A673 (cell line): ENCODE results near the gene KBTBD12. TPM values are rescaled to one million over a fixed set of nuclear protein-coding genes. Genes with fewer than 3 reads are reported as not detected.

ENCODE experiments used
- BruUV-seq: library from RNA; stranded (reverse); fragments of 400-500 nt; replicated peaks from 2 replicates; lab custom pipeline; 2021; lab: Mats Ljungman, UMichigan
- CTCF ChIA-PET: fragments of 300-600 bp; sonication (Branson Sonifier 250); formaldehyde crosslinking; loops from one replicate; lab custom pipeline; 2022; ENCODE audit warnings: antibody characterized with exemption; lab: Charles Lee
- POLR2A ChIA-PET: fragments of 300-600 bp; sonication (Branson Sonifier 250); formaldehyde crosslinking; loops from one replicate; lab custom pipeline; 2022; ENCODE audit warnings: antibody characterized with exemption; ENCODE audit not compliant: low non-redundant PET; lab: Charles Lee
- DNase-seq: peaks from one replicate; pipeline ENCODE4 v3.0.0-alpha.2; 2015; ENCODE audit warnings: low spot score
- H3K27ac ChIP-seq: fragments of 200-600 bp; sonication (generic); 2 replicates; pipeline ENCODE4 v1.5.1; 2016; ENCODE audit warnings: mixed run types, low read depth, mild to moderate bottlenecking, mixed read lengths, antibody characterized with exemption, low read length; ENCODE audit not compliant: poor library complexity, severe bottlenecking
- H3K27me3 ChIP-seq: fragments of 200-600 bp; sonication (generic); replicated peaks from 2 replicates; pipeline ENCODE4 v1.6.1; 2017; ENCODE audit warnings: mixed run types, low read depth, mild to moderate bottlenecking, mixed read lengths, antibody characterized with exemption, low read length; ENCODE audit not compliant: insufficient read depth, poor library complexity
- H3K36me3 ChIP-seq: fragments of 200-600 bp; sonication (generic); 2 replicates; pipeline ENCODE4 v1.6.1; 2016; ENCODE audit warnings: mixed run types, mild to moderate bottlenecking, mixed read lengths, antibody characterized with exemption, low read length; ENCODE audit not compliant: insufficient read depth, poor library complexity, severe bottlenecking
- H3K4me1 ChIP-seq: fragments of 200-600 bp; sonication (generic); 2 replicates; pipeline ENCODE4 v1.6.1; 2017; ENCODE audit warnings: mixed run types, mild to moderate bottlenecking, mixed read lengths, antibody characterized with exemption, low read length; ENCODE audit not compliant: insufficient read depth, poor library complexity, severe bottlenecking
- H3K4me3 ChIP-seq: fragments of 200-600 bp; sonication (generic); 2 replicates; pipeline ENCODE4 v1.5.1; 2016; ENCODE audit warnings: low read depth, mixed run types, mild to moderate bottlenecking, mixed read lengths, low read length; ENCODE audit not compliant: poor library complexity, severe bottlenecking
- H3K9me3 ChIP-seq: fragments of 200-600 bp; sonication (generic); 2 replicates; pipeline ENCODE4 v1.6.1; 2016; ENCODE audit warnings: mixed run types, low read depth, mild to moderate bottlenecking, mixed read lengths, antibody characterized with exemption, low read length; ENCODE audit not compliant: poor library complexity, severe bottlenecking
- EZH2 ChIP-seq: fragments of 200-600 bp; sonication (generic); IDR thresholded peaks from 2 replicates; pipeline ENCODE4 v1.6.1; 2017; ENCODE audit warnings: borderline replicate concordance, low read depth, mild to moderate bottlenecking, mixed read lengths, antibody characterized with exemption, low read length; ENCODE audit not compliant: poor library complexity, severe bottlenecking
- intact Hi-C: fragments of 100-400 bp; cut with micrococcal nuclease; formaldehyde crosslinking; loops from one replicate; pipeline ENCODE4 v1.10.0; 2022; ENCODE audit not compliant: unreplicated experiment
- total RNA-seq: library from RNA; stranded (reverse); gene quantifications from 2 replicates; pipeline ENCODE4 v1.2.3, GENCODE V29; 2021
- TF ChIP-seq, protein P1 (sequence below): fragments of 300-800, 200-600 bp; sonication (generic); conservative IDR thresholded peaks from 2 replicates; pipeline ENCODE4 v1.5.1; 2017; ENCODE audit warnings: low read depth, mild to moderate bottlenecking, antibody characterized with exemption, low read length, moderate library complexity, mixed read lengths

KBTBD12 gene
- total RNA-seq, 1 experiment from 2014 or later: not detected

DNA sequence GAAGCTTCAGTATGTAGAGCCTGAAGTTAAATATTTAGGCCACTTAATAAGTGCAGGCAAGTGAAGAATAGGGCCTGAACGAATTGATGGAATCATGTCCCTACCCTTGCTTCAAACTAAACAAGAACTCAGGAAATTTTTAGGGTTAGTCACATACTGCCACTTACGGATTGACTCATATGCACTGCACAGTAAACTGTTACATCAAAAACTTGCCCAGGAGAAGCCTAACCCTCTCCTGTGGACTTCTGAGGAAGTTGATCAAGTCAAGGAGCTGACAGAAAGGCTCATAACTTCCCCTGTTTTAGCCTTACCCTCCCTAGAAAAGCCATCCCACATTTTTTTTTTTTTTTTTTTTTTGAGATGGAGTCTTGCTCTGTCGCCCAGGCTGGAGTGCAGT, 20.6 kb upstream of the KBTBD12 start:
- no peaks in the 10 kb centered on the region for H3K9me3 ChIP-seq
- H3K27me3 ChIP-seq: no peaks in the 10 kb centered on the region
- DNase-seq: no peak
- no TSS peak for BruUV-seq
- intact Hi-C loops: no loop called here
- H3K4me1 ChIP-seq: no peaks in the 10 kb centered on the region
- ChIA-PET POLR2A (no interaction called here), CTCF (no interaction called here)
- no peak overlapping the region for H3K27ac ChIP-seq
- H3K36me3 ChIP-seq: no peaks in the 10 kb centered on the region
- TF ChIP-seq EZH2: no peak
- TF ChIP-seq, protein P1, sequence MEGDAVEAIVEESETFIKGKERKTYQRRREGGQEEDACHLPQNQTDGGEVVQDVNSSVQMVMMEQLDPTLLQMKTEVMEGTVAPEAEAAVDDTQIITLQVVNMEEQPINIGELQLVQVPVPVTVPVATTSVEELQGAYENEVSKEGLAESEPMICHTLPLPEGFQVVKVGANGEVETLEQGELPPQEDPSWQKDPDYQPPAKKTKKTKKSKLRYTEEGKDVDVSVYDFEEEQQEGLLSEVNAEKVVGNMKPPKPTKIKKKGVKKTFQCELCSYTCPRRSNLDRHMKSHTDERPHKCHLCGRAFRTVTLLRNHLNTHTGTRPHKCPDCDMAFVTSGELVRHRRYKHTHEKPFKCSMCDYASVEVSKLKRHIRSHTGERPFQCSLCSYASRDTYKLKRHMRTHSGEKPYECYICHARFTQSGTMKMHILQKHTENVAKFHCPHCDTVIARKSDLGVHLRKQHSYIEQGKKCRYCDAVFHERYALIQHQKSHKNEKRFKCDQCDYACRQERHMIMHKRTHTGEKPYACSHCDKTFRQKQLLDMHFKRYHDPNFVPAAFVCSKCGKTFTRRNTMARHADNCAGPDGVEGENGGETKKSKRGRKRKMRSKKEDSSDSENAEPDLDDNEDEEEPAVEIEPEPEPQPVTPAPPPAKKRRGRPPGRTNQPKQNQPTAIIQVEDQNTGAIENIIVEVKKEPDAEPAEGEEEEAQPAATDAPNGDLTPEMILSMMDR: no peak
- H3K4me3 ChIP-seq: no peak overlapping the region

DNA sequence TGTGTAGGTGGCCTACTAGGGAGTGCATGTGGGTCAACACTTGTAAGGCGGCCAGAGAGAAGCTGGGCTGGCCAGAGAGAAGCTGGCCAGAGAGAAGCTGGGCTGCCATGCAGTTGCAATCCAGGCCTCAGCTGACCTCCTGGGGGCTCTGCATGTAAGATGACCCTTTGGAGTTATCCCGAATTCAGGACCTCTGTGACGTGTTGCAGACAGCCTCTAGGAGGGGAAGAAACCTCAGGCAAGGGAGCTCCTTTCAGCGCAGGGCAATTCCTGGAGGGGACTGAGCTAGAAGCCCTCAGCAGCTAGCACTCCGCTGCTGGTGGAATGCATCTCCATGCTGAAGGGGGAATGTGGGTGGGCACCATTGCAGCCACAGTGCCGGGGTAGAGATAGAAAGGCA, 15.8 kb upstream of the KBTBD12 start:
- Histone ChIP-seq H3K27ac (no peak overlapping the region), H3K36me3 (no peaks in the 10 kb centered on the region), H3K4me3 (no peak overlapping the region), H3K27me3 (peaks cover 3% of the 10 kb centered on the region), H3K4me1 (no peaks in the 10 kb centered on the region), H3K9me3 (no peaks in the 10 kb centered on the region)
- DNase-seq: no peak
- CTCF ChIA-PET: no interaction called here
- BruUV-seq: no TSS peak
- TF ChIP-seq EZH2: no peak
- TF ChIP-seq, protein P1: no peak
- intact Hi-C loops: no loop called here
- POLR2A ChIA-PET: no interaction called here

DNA sequence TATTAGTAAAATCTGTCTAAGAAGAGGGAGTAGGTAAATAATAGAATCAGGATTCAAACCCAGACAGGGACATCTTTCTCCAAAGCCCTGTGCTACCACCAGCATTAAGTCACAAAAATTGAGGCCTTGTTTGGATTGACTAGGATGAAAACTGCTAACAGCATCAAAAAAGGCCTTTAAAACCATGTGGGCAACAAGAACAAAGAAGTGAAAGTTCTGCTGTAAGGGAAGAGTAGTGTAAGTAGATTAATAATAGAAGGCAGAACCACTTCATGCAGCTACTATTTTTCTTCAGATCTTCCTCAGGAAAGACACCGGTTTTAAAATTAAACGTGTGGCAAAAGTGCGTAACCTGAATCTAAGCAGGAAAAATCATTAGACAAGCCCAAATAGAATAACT, 15.3 kb upstream of the KBTBD12 start:
- Histone ChIP-seq H3K36me3 (no peaks in the 10 kb centered on the region), H3K27ac (no peak overlapping the region), H3K4me3 (no peak overlapping the region), H3K4me1 (no peaks in the 10 kb centered on the region), H3K9me3 (no peaks in the 10 kb centered on the region), H3K27me3 (peaks cover 3% of the 10 kb centered on the region)
- no TSS peak for BruUV-seq
- no peak for TF ChIP-seq EZH2
- TF ChIP-seq, protein P1: no peak
- ChIA-PET POLR2A (no interaction called here), CTCF (no interaction called here)
- intact Hi-C loops: no loop called here
- DNase-seq: no peak
